T-helper 2 cell treated with Interferon-gamma antibody and Interleukin-4, amounts not matched to agents 100 ng/mL and 5 ng/mL, for 36 hours (primary cell): Measurements from ENCODE around the gene SEC24C. TPM values are rescaled to one million over a fixed set of nuclear protein-coding genes. Genes with fewer than 3 reads are reported as not detected.
"Not testable (repeated sequence)": the region's sequence is repeated elsewhere in the genome, so short reads cannot be mapped to it uniquely, and the experiment has no call there.

Source experiments
- intact Hi-C: fragments of 100-400 bp; cut with micrococcal nuclease; formaldehyde crosslinking; loops from one replicate; pipeline ENCODE4 v1.15.1; 2023
- total RNA-seq: library from RNA; stranded (reverse); gene quantifications from 2 replicates; pipeline ENCODE4 v1.2.3, GENCODE V29; 2022

The SEC24C gene
- total RNA-seq, 1 donor from 2014 or later, result 119 TPM

DNA sequence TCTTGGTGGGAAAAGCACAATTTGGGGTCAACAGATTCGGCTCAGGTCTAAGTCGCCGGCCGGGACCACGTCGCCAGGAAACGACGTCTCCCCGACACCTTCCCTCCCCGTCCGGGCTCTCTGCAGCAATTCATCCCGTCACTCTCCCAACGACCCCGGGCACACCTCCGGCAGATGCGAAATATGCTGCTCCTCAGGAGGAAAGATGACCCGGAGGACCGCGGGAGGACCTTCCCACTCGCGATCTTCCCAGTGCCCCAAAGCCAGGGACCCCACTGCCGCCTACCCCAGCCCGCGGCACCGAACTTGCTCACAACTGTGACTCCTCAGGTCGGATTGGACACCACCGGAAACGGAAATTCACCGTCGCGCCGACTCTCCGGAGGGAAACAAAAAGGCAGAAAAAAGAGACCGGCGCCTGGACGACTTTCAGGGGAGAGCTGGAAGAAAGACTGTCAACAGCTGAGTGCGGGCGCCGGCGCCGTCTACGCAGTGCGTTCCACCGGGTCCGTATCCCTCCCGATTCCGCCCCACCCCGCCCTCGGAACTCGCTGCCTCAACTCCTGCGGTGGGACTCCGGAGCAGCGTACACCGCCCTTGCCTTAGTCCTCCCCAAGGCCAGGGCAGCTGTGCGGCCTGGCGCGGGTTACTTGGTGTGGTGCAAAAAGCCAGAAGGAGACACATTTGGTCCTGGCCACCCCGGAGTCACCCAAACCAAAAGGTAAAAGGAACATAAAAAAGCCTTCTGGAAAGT, 13.8 kb upstream of the SEC24C start:
- intact Hi-C loops, result loop anchor here (1.0 to 2.0 kb wide), 3 partner anchors 14 to 484 kb away; partner anchors contain the start of genes DNAJC9 and SEC24C

DNA sequence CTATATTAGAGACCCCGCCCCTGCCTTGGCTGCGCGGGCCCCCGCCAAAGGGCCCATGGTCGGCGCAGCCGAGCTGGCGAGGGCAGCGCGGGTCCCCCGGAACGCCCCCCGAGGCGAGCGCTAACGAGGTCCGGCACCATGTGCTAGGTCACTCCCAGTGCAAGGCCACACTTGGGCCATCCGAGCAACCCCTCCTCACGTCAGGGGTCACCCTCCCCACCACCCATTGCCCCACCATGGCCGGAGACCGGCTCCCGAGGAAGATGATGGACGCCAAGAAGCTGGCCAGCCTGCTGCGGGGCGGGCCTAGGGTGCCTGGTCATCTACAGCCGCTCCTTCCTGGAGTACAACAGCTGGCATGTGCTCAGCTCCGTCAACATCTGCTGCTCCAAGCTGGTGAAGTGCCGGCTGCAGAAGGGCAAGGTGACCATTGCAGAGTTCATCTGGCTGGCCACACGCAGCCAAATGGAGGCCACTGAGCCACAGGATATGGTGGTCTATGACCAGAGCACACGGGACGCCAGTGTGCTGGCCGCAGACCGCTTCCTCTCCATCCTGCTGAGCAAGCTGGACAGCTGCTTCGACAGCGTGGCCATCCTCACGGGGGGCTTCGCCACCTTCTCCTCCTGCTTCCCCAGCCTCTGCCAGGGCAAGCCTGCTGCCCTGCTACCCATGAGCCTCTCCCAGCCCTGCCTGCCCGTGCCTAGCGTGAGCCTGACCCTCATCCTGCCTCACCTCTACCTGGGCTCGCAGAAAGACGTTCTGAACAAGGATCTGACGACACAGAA, 12.4 kb upstream of the SEC24C start:
- intact Hi-C loops, result loop anchor here (2.0 kb wide), 1 partner anchor 485 kb away; the partner anchor contains the start of gene DNAJC9

DNA sequence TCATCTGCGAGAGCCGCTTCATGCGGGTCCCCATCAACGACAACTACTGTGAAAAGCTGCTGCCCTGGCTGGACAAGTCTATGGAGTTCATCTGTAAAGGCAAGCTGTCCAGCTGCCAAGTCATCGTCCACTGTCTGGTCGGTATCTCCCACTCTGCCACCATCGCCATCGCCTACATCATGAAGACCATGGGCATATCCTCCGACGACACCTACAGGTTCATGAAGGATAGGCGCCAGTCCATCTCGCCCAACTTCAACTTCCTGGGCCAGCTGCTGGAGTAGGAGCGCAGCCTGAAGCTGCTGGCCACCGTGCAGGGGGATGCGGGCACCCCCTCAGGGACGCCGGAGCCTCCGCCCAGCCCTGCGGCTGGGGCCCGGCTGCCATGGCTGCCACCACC, 11.7 kb upstream of the SEC24C start:
- intact Hi-C loops, result no loop called here

DNA sequence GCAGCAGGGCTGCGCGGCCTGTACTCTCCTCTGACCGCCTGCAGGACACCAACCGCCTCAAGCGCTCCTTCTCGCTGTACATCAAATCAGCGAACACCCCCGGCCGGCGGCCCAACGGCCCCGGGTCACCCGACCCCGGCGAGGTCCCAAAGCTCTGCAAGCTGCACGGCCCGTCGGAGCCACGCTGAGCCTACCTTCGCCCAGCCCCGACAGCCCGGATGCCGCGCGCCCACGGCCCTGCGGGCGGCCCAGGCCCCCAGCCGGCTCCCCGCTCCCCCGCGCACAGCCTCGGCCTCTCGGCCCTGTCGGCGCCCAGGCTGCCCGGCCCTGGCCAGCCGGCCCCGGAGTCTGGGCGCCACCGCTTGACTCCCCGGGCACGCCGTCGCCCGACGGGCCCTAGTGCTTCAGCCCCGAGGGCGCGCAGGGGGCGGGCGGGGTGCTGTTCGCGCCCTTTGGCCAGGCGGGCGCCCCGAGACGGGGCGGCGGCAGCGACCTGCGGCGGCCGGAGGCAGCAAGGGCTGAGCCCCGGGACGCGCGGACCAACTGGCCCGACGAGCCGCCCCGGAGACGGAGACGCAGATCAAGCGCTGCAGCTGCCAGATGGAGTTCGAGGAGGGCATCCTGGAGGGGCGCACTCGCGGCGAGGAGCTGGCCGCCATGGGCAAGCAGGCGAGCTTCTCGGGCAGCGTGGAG, 11.1 kb upstream of the SEC24C start:
- intact Hi-C loops, result no loop called here

DNA sequence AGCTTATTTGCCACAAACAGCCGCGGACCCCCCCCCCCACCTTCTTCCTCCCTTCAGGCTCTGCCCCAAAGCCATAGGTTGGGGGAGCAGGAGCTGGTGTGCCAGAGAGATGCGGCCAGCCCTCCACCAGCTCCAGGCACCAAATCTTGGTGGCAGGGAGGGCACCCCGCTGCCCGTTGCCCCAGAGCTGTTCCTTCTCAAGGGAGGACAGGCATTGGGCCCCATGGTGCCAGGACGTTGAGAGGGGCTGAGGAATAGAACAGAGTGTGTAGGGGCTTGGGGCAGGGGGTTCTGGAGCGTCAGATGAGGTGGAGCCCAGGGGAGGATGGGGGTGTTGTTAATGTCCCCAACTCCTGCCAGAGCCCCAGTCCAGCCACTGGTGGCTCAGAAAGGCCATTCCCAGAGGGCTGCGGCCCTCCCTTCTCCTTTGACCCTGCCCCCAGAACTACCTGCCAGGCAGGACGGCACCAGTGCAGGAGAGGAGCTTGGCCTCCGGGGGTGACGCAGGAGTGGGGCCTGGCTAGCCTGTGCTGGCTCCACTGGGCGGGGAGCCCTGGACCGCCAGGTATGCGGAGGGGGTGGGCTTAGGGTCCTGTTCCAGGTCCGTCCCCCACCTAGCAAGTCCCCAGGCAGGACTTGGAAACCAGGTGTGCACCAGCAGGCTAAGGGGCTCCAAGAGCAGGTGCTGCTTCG, 10.0 kb upstream of the SEC24C start:
- intact Hi-C loops, result no loop called here

DNA sequence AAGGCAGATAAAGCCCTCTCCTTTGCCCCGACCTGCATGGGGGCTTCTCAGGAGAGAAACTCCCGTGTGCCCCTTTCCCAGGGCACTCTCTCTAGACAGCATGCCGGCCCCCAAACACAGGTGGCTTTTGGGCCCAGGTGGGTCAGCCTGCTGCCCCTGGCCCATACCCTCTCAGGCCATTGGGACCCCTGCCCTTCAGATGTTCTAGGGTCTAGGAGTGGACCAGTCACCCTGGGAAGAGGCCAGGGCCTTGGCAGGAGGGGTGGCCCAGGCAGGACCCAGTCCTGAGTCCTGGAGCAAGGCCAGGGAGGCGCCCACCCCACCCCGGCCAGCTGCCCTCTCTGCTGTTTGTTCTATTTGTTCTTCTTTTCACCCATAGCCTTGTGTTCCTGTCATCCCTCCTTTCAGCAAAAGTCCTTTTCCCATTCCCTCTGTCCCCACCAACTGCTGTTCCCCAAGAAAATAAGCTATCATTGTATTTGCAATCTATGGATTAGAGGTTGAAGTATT, 9.3 kb upstream of the SEC24C start:
- intact Hi-C loops, result no loop called here

DNA sequence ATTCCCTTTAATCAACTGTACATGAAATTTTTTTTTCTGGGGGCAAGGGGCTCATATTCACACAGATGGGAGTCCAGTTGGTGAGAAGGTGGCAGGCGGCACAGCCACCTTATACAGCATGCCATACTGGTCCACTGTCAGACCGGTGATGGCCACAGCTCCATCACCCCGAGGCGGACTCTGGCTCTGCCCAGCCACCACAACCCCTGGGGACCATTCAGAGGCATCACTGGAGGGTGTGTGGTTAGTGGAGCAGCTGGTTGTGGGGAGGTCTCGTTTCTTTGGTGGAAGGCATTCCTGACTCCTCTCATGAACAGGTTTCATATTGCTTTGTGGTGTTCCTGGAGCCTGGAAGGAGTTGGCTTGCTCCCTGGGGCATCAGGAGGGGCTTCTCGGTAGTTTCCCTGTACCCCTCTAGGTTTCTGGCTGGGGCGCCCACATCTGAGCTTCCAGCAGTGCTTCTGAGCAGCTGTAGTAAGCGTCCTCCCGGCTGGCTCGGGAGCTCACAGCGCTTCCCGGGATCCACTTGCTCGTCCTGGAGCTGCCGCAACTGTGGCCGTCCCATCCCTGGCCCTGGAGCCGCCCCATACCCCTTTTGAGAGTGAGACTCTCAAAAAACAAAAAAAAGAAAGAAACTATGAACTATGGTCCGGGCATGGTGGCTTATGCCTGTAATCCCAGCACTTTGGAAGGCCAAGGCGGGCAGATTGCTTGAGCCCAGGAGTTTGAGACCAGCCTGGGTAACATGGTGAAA, 3.5 kb upstream of the SEC24C start:
- intact Hi-C loops, result not testable (repeated sequence)

DNA sequence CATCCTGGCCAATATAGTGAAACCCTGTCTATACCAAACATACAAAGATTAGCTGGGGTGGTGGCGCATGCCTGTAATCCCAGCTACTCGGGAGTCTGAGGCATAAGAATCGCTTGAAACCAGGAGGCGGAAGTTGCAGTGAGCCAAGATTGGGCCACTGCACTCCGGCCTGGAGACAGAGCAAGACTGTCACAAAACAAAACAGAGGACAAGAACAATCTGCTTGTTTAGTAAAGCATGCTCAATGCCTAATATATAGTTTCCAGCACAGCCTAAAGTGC, 1.8 kb upstream of the SEC24C start:
- intact Hi-C loops, result no loop called here

DNA sequence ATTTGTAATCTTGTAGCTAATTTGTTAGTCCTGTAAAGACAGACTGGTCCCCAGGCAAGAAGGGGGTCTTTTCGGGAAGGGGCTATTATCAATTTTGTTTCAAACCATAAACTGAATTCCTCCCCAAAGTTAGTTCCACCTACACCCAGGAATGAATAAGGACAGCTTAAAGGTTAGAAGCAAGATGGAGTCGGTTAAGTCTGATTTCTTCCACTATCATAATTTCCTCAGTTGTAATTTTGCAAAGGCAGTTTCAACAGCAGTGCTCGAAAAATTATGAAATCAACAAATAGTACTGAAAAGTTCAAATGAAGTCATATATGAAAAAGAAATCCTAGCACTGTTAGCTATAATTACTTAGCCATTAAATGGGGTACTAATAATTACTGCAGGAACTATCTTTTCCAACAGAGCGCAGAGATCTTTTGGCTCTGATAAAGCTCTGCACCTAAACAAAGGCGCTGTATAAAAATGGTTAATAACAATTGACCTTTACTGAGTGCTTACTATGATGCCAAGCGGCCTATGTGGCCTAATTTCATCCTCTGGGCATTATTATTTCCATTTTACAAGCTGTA, 756 bp upstream of the SEC24C start:
- intact Hi-C loops, result no loop called here

DNA sequence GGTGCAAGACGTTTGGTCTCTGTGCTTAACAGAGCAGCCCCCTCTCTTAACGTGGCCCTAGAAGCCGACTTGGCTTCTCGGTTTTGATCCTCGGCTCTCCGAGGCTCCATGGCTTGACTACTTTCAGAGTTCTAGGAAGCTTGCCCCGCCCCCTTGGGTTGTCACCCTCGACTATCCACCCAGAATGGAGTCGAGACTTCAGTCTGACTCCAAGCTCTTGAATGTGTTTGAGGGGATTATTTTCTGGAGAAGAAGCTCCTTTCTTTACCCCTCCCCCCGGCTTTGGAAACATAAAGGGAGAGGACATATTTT, 448 bp downstream of the SEC24C start:
- intact Hi-C loops, result loop anchor here (1.0 kb wide), 7 partner anchors 14 to 492 kb away; partner anchors contain the start of genes MRPS16, NDST2 and ZSWIM8

DNA sequence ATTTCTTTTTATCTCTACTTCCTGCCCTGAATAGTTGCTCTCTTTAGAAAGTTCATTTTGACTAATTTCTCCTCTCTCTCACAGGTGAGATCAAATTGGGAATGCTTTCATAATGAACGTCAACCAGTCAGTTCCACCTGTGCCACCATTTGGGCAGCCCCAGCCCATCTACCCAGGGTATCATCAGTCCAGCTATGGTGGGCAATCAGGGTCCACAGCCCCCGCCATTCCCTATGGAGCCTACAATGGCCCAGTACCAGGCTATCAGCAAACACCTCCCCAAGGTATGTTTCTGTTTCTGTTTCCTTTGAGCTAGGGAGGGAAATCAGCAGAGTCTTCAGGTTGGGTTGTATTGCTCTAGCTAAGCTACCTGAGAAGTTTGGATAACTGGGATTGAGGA, 2.5 kb downstream of the SEC24C start:
- intact Hi-C loops, result no loop called here

DNA sequence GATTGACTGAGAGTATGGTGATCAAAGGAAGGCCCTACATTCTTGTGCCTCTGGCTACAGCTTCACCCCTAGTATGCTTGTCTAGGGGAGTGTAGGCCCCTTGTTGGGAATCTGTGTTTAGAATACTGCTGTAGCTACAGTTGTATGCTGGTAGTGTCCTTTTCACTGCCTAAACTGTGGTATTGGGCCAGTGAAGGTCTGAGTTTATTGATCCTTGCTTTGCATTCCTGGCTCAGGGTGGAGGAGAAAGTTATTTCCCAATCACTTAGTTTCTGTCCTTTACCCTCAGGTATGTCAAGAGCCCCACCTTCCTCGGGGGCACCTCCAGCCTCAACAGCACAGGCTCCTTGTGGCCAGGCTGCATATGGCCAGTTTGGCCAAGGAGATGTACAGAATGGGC, 6.6 kb downstream of the SEC24C start:
- intact Hi-C loops, result no loop called here

DNA sequence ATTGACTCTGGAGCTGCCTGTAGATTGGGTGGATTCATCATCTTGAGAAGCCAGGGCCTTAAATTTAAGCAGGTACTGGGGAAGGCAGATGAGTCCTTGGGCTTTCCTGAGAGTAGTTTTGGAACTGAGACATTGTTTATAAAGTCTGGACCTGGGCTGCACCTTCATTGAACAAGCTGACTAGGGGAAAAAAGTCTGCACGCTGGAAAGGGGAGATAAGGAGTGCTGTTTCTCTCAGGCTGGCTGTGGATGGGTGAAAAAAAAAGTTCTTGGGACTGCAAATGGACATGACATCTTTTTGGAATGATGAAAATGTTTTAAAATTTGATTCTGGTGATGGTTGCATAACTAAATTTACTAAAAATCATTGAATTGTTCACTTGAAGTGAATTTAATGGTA, 12.0 kb downstream of the SEC24C start:
- intact Hi-C loops, result no loop called here

DNA sequence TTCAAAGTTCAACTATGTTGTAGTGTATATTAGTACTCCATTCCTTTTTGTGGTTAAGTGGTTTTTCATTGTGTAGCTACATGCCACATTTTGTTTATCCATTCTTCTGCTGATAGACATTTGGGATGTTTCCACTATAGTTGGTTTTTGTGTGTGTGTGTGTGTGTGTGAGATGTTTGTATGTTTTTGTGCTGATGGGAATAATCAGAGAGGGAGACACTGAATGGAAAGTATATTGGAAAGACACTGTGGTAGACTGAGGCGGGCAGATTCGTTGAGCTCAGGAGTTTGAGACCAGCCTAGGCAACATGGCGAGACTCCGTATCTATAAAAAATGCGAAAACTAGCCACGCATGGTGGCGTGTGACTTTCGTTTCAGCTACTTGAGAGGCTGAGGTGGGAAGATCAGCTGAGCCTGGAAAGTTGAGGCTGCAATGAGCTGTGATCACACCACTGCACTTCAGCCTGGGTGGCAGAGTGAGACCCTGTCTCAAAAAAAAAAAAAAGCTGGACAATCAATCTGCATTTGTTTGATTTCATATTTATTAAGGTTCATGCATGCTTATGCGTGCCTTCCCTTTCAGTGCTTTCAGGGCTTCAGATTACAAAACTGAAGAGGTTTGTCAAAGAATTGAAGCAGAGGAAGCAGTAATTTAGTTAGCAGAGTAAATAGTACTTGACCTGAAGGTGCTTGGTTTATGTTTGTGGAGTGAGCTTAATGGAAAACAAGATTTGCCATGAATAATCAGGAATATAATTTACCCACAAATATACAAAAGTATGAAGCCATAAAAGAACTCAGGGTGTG, 14.7 kb downstream of the SEC24C start:
- intact Hi-C loops, result no loop called here

DNA sequence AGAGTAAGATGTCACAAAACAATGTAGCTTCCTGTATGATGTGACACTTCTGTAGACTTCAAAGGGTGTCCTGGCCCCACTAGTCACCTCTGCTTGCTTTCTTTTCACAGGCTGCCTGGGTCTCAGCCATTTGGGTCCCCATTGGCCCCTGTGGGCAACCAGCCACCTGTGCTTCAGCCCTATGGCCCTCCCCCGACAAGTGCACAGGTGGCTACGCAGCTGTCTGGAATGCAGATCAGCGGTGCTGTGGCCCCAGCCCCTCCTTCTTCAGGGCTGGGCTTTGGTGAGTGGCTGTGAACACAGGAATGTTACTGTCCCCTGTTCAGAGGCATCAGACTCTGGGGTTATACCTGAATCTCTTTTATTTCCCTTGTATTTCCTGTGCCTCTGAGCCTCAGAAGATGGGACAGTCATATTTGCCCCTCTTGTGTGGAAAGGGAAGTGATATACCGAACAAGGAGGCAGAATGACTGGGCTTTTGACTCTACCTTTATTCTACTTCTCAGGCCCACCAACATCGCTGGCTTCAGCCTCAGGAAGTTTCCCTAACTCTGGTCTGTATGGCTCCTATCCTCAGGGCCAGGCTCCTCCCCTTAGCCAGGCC, 15.4 kb downstream of the SEC24C start:
- intact Hi-C loops, result no loop called here

DNA sequence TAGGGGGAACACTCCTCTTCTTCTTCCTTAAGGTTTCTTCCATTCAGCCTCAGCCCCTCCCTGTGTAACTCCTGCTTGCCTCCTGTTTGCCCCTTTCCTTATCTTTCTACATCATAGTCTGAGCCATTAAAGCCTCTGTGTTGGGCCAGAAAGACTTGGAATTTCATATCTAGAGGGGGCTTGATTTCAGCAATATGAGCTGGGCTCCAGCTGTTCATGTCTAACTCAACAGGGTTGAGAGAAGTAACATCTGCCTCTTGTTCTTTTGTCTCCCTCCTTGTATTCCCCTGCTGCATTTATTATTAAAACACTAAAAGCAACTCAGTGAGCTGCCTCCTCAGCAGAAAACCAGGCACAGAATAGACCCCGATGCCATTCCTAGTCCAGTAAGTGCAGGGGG, 17.6 kb downstream of the SEC24C start:
- intact Hi-C loops, result no loop called here

DNA sequence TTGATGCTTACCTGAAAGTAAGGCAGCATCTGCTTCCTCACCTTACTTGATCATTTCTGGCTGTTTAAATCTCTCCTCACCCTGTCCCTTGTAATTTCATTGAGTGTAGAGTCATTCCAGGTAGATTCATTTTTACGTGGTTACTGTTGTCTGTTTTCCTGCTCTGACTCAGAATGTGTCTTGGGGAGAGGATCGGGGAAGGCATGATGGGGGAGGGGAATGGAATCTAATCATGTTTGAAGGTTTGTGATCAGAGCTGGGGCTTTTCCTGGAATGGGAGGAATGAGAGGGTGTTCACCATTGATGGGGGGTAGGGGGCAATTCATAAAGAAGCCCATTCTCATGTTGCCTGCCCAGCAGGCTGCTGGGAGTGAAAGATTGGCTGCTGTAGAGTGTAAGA, 18.7 kb downstream of the SEC24C start:
- intact Hi-C loops, result no loop called here

DNA sequence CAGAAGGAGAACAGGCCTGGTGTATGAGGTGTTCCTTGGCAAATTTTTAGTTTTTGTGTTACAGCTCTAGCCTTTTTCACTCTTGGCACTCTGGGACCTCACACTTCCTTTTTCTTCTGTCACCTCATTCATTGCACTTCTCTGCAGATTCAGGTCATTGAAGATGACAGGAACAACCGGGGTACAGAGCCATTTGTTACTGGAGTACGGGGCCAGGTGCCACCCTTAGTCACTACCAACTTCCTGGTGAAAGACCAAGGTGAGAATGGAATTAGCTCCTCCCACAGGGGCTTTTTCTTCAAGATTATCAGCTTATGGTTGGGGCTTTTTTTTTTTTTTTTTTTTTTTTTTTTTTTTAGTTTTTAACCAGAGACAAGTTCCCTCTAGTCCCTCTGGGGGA, 19.2 kb downstream of the SEC24C start:
- intact Hi-C loops, result no loop called here

DNA sequence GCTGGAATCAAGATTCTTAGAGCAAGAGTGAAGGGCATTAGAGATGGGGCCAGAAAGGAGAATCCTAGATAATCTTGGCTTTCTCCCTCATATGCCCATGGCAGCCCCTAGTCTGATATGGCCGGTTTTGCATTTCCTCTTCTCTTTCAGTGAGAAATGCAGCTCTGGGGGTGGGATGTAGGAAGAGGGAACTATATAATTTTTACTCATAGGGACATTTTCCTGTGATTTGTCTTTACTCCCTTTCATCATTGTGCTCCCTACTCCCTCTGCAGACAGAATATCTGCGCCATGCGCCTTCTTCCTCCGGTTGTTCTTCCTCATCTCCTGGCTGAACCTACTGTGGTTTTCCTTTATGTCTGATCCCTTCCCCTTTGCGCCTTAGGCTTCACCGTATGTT, 20.9 kb downstream of the SEC24C start:
- intact Hi-C loops, result no loop called here
